Heart right ventricle (tissue), 16 donors: ENCODE data around the gene FGGY. TPM values are rescaled to one million over a fixed set of nuclear protein-coding genes. Genes with fewer than 3 reads are reported as not detected.

ENCODE experiments used
- ATAC-seq, 8 donors: fragments of 200-7000 bp; cut with Tn5 transposase; one replicate each; pipeline ENCODE4 v1.9.1; 2020; ENCODE audit warnings: mild to moderate bottlenecking in 8 of 8, moderate library complexity in 8 of 8, moderate number of reproducible peaks in 1 of 8
- DNase-seq, 2 donors: peaks; one replicate each; pipeline ENCODE4 v3.0.0-alpha.2; 2020
- H3K27ac ChIP-seq, 10 donors: fragments of 200-600 bp; sonication (generic) in 2 of 10; one replicate each; pipeline versions ENCODE4 v1.5.0 to v1.8.0; 2020 to 2022; ENCODE audit warnings: mild to moderate bottlenecking in 3 of 10
- H3K27me3 ChIP-seq, 7 donors: fragments of 200-600 bp; one replicate each; pipeline ENCODE4 v1.8.0; 2021 to 2022; ENCODE audit warnings: mild to moderate bottlenecking in 2 of 7
- H3K36me3 ChIP-seq, 9 donors: fragments of 200-600 bp; sonication (generic) in 1 of 9; one replicate each; pipeline versions ENCODE4 v1.5.0 to v1.8.0; 2020 to 2022; ENCODE audit warnings: mild to moderate bottlenecking in 2 of 9
- H3K4me1 ChIP-seq, 9 donors: fragments of 200-600 bp; sonication (generic) in 1 of 9; one replicate each; pipeline versions ENCODE4 v1.5.0 to v1.8.0; 2020 to 2022; ENCODE audit warnings: mild to moderate bottlenecking in 4 of 9
- H3K4me3 ChIP-seq, 10 donors: fragments of 200-600 bp; sonication (generic) in 2 of 10; one replicate each; pipeline versions ENCODE4 v1.5.0 to v1.8.0; 2020 to 2022; ENCODE audit warnings: mild to moderate bottlenecking in 7 of 10, moderate library complexity in 2 of 10
- H3K9me3 ChIP-seq, 11 donors: fragments of 200-600 bp in 10 of 11; sonication (generic) in 2 of 11; one replicate each; pipeline versions ENCODE4 v1.5.0 to v1.8.0; 2013 to 2022; ENCODE audit warnings: mild to moderate bottlenecking in 2 of 11, control low read depth in 1 of 11, moderate library complexity in 1 of 11
- WGBS, 2 donors: extraction: QIAGEN DNeasy Blood & Tissue Kit; methylation state at CpG; one replicate each; pipeline ENCODE4 v1.1.7; 2013; ENCODE audit warnings: inconsistent platforms in 1 of 2; 5-methylcytosine and 5-hydroxymethylcytosine counted together
- intact Hi-C, 10 donors: fragments of 100-400 bp; cut with DNase I; formaldehyde crosslinking; loops; one replicate each; pipeline versions ENCODE4 v1.11.1 to v1.14.2; 2022
- polyA plus RNA-seq, 2 donors: library from polyadenylated mRNA; stranded (reverse); fragments of 200-250 nt; gene quantifications; one replicate each; pipeline ENCODE4 v1.2.3, GENCODE V29; 2013
- total RNA-seq, 10 donors: library from RNA; stranded (reverse); fragmentation: NEBNext Ultra II Directional in 3 of 10; extraction: Animal tissue kit (Norgen Biotek cat#: 25700) in 3 of 10; gene quantifications; one replicate each; pipeline versions ENCODE4 v1.2.1 to v1.2.4, GENCODE V29; 2021 to 2023
- TF ChIP-seq, protein P1 (sequence below), 9 donors: fragments of 200-600 bp; sonication (generic) in 2 of 9; IDR thresholded peaks; one replicate each; pipeline versions ENCODE4 v1.5.0 to v1.8.0; 2021 to 2022; ENCODE audit warnings: antibody characterized with exemption in 9 of 9, mild to moderate bottlenecking in 5 of 9, moderate library complexity in 1 of 9
- donor health status: Arrhythmogenic right ventricular cardiomyopathy.
- donor health status: ischemic (EF 13 %, LVEDD 7.1; RV severe dilation, severe dysfunction).
- donor health status: healthy with polysubstance abuse.
- donor health status: DM: no; HTN: yes; CAD: no.
- donor health status: DM: no; HTN: no; CAD: no.
- donor health status: ischemic (EF 25% LVEDD 6.9; RV normal size, moderate dysfunction).
- donor health status: ischemic (EF 25% LVEDD 5.7; RV mildly dilated, moderate dysfunction).
- donor health status: healthy.
- donor health status: DM: yes; HTN: yes; CAD: no.
- donor health status: Ischemic cardiomyopathy.
- donor health status: ischemic (EF 35%, LVEDD 5.7; RV mildly dilated, moderate dysfunction).
- donor health status: nonischemic (EF 11% LVEDD 7.7; RV severe dilation, severe dysfunction).
- donor health status: DM: yes; HTN: yes; CAD: no.
- donor health status: PGD.
- donor health status: ischemic (EF 29% LVEDD 5.4; RV normal size, mild dysfunction).
- donor health status: nonischemic (EF 23%, LVEDD 6.1; RV moderate dilation, normal function).

Gene FGGY
- total and polyA plus RNA-seq, 12 donors: 3.1 to 51.8 (median 34.7) TPM

DNA sequence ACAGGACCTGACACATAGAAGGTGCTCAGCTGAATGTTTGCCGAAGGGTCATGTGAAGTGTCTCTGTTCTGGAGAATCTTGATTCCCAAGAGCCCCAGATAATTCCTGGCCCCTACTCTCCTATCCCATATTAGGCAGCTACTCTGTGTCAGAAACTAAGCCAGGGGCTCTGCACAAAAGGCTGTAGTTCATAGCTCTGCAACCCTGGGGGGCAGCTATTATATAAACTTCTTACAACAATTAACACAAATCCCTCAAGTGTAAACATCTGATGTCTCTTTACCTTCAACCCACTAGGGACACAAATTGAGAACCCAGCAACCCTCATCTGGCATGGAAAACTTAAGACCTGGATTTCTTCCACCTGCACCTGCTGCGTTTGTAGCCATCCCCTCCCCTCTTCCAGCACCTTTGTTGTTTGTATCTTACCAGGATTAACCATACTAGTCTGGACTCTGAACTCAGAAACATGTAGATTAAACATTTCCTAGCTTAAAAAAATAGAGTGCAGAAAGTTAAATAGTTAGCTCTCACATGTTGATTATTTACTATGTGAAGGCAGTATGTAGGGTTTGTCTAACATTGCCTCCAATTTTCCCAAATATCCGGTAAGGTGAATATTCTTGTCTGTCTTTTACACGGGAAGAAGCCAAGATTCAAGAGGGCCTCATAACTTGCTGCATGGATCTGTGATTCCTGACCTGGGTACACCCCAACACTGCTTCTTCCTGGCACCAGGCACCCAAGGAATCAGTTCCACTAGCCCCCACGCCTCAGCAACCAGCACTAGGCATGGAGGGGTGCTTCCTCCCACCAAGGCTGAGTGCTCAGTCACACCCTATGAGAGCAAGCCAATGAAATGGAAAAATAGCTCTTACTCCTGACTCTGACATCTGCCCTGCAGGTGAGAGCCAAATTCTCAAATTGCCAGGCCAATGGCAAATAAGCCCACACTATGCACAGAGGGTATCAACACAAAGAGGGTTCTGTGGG, 297.2 kb downstream of the FGGY start:
- WGBS, 2 donors: 93 to 96% methylated on average over 5 of the region's 5 CpGs
- Histone ChIP-seq H3K4me3 (no peak overlapping the region), H3K36me3 (no peaks in the 10 kb centered on the region), H3K27me3 (no peaks in the 10 kb centered on the region), H3K4me1 (peaks cover 0 to 17% (median 12%) of the 10 kb centered on the region in 9 donors), H3K9me3 (peaks cover 0 to 3% (median 0%) of the 10 kb centered on the region in 11 donors), H3K27ac (no peak overlapping the region)
- intact Hi-C loops: no loop called here
- DNase-seq: no peak
- TF ChIP-seq, protein P1, sequence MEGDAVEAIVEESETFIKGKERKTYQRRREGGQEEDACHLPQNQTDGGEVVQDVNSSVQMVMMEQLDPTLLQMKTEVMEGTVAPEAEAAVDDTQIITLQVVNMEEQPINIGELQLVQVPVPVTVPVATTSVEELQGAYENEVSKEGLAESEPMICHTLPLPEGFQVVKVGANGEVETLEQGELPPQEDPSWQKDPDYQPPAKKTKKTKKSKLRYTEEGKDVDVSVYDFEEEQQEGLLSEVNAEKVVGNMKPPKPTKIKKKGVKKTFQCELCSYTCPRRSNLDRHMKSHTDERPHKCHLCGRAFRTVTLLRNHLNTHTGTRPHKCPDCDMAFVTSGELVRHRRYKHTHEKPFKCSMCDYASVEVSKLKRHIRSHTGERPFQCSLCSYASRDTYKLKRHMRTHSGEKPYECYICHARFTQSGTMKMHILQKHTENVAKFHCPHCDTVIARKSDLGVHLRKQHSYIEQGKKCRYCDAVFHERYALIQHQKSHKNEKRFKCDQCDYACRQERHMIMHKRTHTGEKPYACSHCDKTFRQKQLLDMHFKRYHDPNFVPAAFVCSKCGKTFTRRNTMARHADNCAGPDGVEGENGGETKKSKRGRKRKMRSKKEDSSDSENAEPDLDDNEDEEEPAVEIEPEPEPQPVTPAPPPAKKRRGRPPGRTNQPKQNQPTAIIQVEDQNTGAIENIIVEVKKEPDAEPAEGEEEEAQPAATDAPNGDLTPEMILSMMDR (IDR thresholded peaks at IDR 0.05): no peak
- ATAC-seq: no peak

DNA sequence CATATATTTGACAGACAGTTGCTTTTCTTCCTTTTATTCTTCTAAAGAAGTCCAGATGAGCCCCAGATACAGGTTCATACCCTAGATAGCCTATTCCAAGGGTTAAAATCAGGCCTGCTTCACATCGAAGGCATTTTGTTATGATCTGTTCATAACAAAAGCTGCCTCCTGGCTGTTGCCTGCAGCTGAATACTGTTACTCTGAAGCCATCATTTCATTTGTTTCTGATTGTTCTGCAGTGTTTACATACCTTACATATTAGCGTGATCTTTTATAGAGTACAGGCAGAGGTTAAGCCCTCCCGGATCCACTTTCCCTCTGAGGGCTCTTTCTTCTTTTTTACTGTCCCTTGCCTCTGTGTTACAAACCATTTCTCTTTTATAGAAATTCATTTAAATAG, 298.9 kb downstream of the FGGY start:
- Histone ChIP-seq H3K27ac (peak overlapping the region in 5 of 10 donors; percentile 32 to 66 (median 48)), H3K4me3 (no peak overlapping the region), H3K36me3 (no peaks in the 10 kb centered on the region), H3K4me1 (peaks cover 0 to 17% (median 12%) of the 10 kb centered on the region in 9 donors), H3K27me3 (no peaks in the 10 kb centered on the region), H3K9me3 (peaks cover 0 to 3% (median 0%) of the 10 kb centered on the region in 11 donors)
- TF ChIP-seq, protein P1 (IDR thresholded peaks at IDR 0.05): no peak
- ATAC-seq (peak in 1 of 8 donors; percentile 34), DNase-seq (no peak)
- intact Hi-C loops: no loop called here
- 55 to 58% methylated on average over 3 of the region's 3 CpGs for WGBS, 2 donors

DNA sequence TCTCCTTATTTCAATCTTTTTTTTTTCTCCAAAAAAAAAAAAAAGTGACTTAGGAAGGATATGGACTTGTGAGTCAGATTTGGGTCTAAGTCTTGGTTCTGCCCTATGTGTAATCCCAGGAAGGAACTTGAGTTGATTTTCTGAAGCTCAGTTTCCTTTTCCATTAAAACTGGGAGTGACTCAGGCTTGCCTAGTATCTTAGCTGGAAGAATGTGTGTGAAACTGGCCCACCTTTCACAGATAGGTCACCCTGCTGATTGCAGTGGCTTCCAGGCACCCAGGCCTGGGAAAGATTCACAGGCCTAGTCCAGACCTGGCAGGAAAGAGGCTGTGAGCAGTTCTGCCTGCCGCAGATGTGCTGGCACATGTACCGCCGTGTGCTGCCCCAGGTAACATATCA, 299.5 kb downstream of the FGGY start:
- no peak overlapping the region for H3K4me3 ChIP-seq
- peak overlapping the region in 7 of 10 donors; percentile 5 to 66 (median 37) for H3K27ac ChIP-seq
- peaks cover 0 to 17% (median 13%) of the 10 kb centered on the region in 9 donors for H3K4me1 ChIP-seq
- ATAC-seq: peak in 7 of 8 donors; percentile 34 to 80 (median 77)
- DNase-seq: peak in 1 of 2 donors; percentile 33
- no peaks in the 10 kb centered on the region for H3K36me3 ChIP-seq
- 63 to 83% methylated on average over 3 of the region's 3 CpGs for WGBS, 2 donors
- intact Hi-C loops: no loop called here
- peaks cover 0 to 3% (median 0%) of the 10 kb centered on the region in 11 donors for H3K9me3 ChIP-seq
- TF ChIP-seq, protein P1 (IDR thresholded peaks at IDR 0.05): no peak
- H3K27me3 ChIP-seq: no peaks in the 10 kb centered on the region

DNA sequence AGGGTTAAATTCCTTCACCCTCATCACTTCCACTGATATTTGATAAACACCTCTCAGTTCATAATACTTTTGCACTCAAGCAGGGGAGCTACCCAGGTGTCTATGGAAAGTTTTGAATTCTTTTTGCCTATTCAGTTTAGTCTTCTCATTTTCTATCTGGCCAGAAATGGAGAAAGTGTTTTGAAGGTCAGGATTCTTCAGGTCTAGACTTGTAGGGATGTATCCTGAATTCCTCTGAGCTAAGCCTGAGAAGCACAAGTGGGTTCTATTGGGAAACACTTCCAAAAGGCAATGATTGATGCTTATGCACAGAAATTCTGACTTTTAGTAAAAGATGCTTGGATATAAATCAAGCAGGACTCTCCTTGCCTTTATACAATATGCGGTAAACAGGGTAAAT, 300.1 kb downstream of the FGGY start:
- DNase-seq (no peak), ATAC-seq (no peak)
- Histone ChIP-seq H3K4me1 (peaks cover 0 to 17% (median 13%) of the 10 kb centered on the region in 9 donors), H3K36me3 (no peaks in the 10 kb centered on the region), H3K27me3 (no peaks in the 10 kb centered on the region), H3K4me3 (no peak overlapping the region), H3K27ac (peak overlapping the region in 6 of 10 donors; percentile 10 to 66 (median 42)), H3K9me3 (peaks cover 0 to 3% (median 0%) of the 10 kb centered on the region in 11 donors)
- 100% methylated on average over 1 of the region's 1 CpG for WGBS, 2 donors
- intact Hi-C loops: no loop called here
- TF ChIP-seq, protein P1 (IDR thresholded peaks at IDR 0.05): no peak
